Cardiac fibroblast (primary cell): ENCODE measurements around the gene TPRG1.

ENCODE experiments used
- DNase-seq, 2 donors: peaks; one replicate each; pipeline versions ENCODE4 v3.0.0 to v3.0.0-alpha.2; 2010; ENCODE audit warnings: low read depth in 2 of 2
- H3K4me3 ChIP-seq, 2 donors: replicated peaks in 1 of 2; 1 replicate in 1 of 2; 2 replicates in 1 of 2; pipeline ENCODE4 v1.5.1; 2011; ENCODE audit warnings: low read depth in 2 of 2, low read length in 2 of 2, mild to moderate bottlenecking in 2 of 2, moderate library complexity in 1 of 2
- CTCF ChIP-seq: IDR thresholded peaks from one replicate; pipeline ENCODE4 v1.5.1; 2011; ENCODE audit warnings: low read depth, mild to moderate bottlenecking, low read length, inconsistent platforms

TPRG1 gene

GRCh38 chr3:189133768-189134167, 38.0 kb upstream of the TPRG1 start:
- DNase-seq, result no peak
- TF ChIP-seq CTCF, result no peak
- no peak overlapping the region for H3K4me3 ChIP-seq

GRCh38 chr3:189137416-189137815, 34.4 kb upstream of the TPRG1 start:
- TF ChIP-seq CTCF, result no peak
- H3K4me3 ChIP-seq, result no peak overlapping the region

GRCh38 chr3:189138901-189139610, 32.7 kb upstream of the TPRG1 start:
- DNase-seq, result no peak
- TF ChIP-seq CTCF, result no peak
- no peak overlapping the region for H3K4me3 ChIP-seq

More at GRCh38 chr3:189137416-189137815, 34.4 kb upstream of the TPRG1 start:
- DNase-seq, result no peak

GRCh38 chr3:189139611-189139940, 32.2 kb upstream of the TPRG1 start:
- DNase-seq, result no peak
- no peak for TF ChIP-seq CTCF

GRCh38 chr3:189142527-189142926, 29.2 kb upstream of the TPRG1 start:
- no peak for DNase-seq
- no peak for TF ChIP-seq CTCF

More at GRCh38 chr3:189139611-189139940, 32.2 kb upstream of the TPRG1 start:
- no peak overlapping the region for H3K4me3 ChIP-seq

GRCh38 chr3:189143321-189143720, 28.4 kb upstream of the TPRG1 start:
- TF ChIP-seq CTCF, result no peak
- DNase-seq, result peak in 1 of 2 donors; percentile 18
- H3K4me3 ChIP-seq, result no peak overlapping the region

More at GRCh38 chr3:189142527-189142926, 29.2 kb upstream of the TPRG1 start:
- no peak overlapping the region for H3K4me3 ChIP-seq

- no peak overlapping the region for H3K4me3 ChIP-seq
- DNase-seq, result no peak
- TF ChIP-seq CTCF, result no peak
Observed at GRCh38 chr3:189143771-189144170, 28.0 kb upstream of the TPRG1 start.
